GM06990 (cell line): ENCODE data around the gene SEC11C.

ENCODE experiments used
- DNase-seq: peaks from one replicate; pipeline ENCODE4 v3.0.0-alpha.2; 2011; ENCODE audit not compliant: insufficient read length; ENCODE audit errors: extremely low read depth
- H3K27me3 ChIP-seq: replicated peaks from 2 replicates; pipeline ENCODE4 v1.6.0; 2011; ENCODE audit warnings: low read length; ENCODE audit not compliant: control insufficient read depth, insufficient read depth
- H3K36me3 ChIP-seq: 2 replicates; pipeline ENCODE4 v1.5.1; 2011; ENCODE audit warnings: low read length; ENCODE audit not compliant: control insufficient read depth, insufficient read depth
- H3K4me3 ChIP-seq: replicated peaks from 2 replicates; pipeline ENCODE4 v1.5.1; 2011; ENCODE audit warnings: low read depth, mild to moderate bottlenecking, control low read depth, low read length
- CTCF ChIP-seq: IDR thresholded peaks from 2 replicates; pipeline ENCODE4 v1.5.1; 2011; ENCODE audit warnings: low read length, control low read depth, mild to moderate bottlenecking, inconsistent platforms; ENCODE audit not compliant: insufficient read depth, poor library complexity, severe bottlenecking

SEC11C gene

GRCh38 chr18:59139615-59140301 is at the start of gene SEC11C:
Gene SEC11C (plus strand): TSS chr18:59139884. CDS start chr18:59139949, 65 bp downstream.
- no peaks in the 10 kb centered on the region for H3K27me3 ChIP-seq
- DNase-seq, result peak; percentile 97
- H3K36me3 ChIP-seq, result no peaks in the 10 kb centered on the region
- H3K4me3 ChIP-seq, result peak within 1 kb of the TSS; percentile 95
- no peak for TF ChIP-seq CTCF

GRCh38 chr18:59090966-59091603 is 48.6 kb upstream of the SEC11C start:
- TF ChIP-seq CTCF, result no peak

DNA sequence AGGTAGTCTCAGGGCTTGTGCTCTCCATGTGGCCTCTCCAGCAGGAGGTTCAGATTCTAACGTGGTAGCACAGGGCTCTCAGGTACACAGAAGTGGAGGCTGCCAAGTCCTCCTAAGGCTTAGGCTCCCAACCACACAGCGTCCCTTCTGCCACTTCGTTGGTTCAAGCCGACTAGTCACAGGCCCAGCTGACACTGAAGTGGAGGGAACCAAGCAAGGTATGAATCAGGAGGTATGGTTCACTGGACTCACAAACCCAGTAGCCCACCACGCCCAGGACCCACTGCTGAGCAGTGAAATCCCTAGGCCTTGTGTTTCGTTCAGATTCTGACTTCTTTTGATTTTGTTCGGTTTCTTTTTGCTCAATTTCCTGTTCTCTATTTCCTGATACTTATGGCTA is 46.0 kb upstream of the SEC11C start:
- TF ChIP-seq CTCF, result no peak
- Histone ChIP-seq H3K36me3 (no peaks in the 10 kb centered on the region), H3K27me3 (no peaks in the 10 kb centered on the region), H3K4me3 (no peak overlapping the region)
- DNase-seq, result peak; percentile 49

More at GRCh38 chr18:59090966-59091603, 48.6 kb upstream of the SEC11C start:
- no peak overlapping the region for H3K4me3 ChIP-seq
- no peak for DNase-seq
- H3K36me3 ChIP-seq, result no peaks in the 10 kb centered on the region
- no peaks in the 10 kb centered on the region for H3K27me3 ChIP-seq

GRCh38 chr18:59094569-59094968 is 45.1 kb upstream of the SEC11C start:
- no peaks in the 10 kb centered on the region for H3K27me3 ChIP-seq
- H3K36me3 ChIP-seq, result no peaks in the 10 kb centered on the region
- no peak for TF ChIP-seq CTCF
- no peak overlapping the region for H3K4me3 ChIP-seq
- DNase-seq, result peak; percentile 28

- Histone ChIP-seq H3K27me3 (peaks cover 2% of the 10 kb centered on the region), H3K4me3 (no peak overlapping the region), H3K36me3 (no peaks in the 10 kb centered on the region)
- no peak for TF ChIP-seq CTCF
- DNase-seq, result no peak
Measured at GRCh38 chr18:59096098-59096789, 43.4 kb upstream of the SEC11C start.
